HepG2 (cell line): Measurements from ENCODE around the gene AK9. TPM values are rescaled to one million over a fixed set of nuclear protein-coding genes. Genes with fewer than 3 reads are reported as not detected.

Experiments used
- MAFF ChIP-seq: IDR thresholded peaks from 2 replicates; pipeline ENCODE4 v1.6.1; 2011; ENCODE audit warnings: low read depth, low read length, improper control_type of control experiment
- SP5 ChIP-seq: IDR thresholded peaks from 2 replicates; pipeline ENCODE4 v1.6.1; 2016; ENCODE audit warnings: low read depth, borderline replicate concordance
- ZBTB44 ChIP-seq: sonication (generic); formaldehyde crosslinking; IDR thresholded peaks from 2 replicates; pipeline ENCODE4 v1.4.0; 2020; ENCODE audit warnings: missing genetic modification reagents
- ZNF646 ChIP-seq: sonication (generic); formaldehyde crosslinking; IDR thresholded peaks from 2 replicates; pipeline ENCODE4 v1.9.0; 2021; ENCODE audit warnings: mild to moderate bottlenecking, missing genetic modification reagents
- polyA plus RNA-seq, 8 experiments: library from polyadenylated mRNA; depleted of rRNA in 3 of 8; stranded (reverse) in 7 of 8; unstranded in 1 of 8; fragments of >200 nt; fragmentation: Illumina TruSeq in 4 of 8; extraction: Trizol in 4 of 8; gene quantifications; 2 replicates each; pipeline versions ENCODE4 v1.2.1 to v1.2.3, GENCODE V29; 2011 to 2016; ENCODE audit warnings: low read depth in 4 of 8, missing spikeins in 1 of 8, mixed read lengths in 1 of 8; ENCODE audit not compliant: insufficient read depth in 1 of 8
- total RNA-seq, 5 experiments: library from RNA; depleted of rRNA; stranded (reverse); fragments of >200 nt; fragmentation: Illumina TruSeq; extraction: Trizol; gene quantifications; 2 replicates each; pipeline ENCODE4 v1.2.3, GENCODE V29; 2016; ENCODE audit warnings: low read depth in 1 of 5

AK9 gene
- total and polyA plus RNA-seq, 2 of the 13 experiments (the other 11 are each of a cell fraction or from before 2014, with no cell fraction given), result 3.2 to 4.8 TPM

- TF ChIP-seq ZBTB44 (CRISPR knock-in tag), result no peak
- TF ChIP-seq ZNF646 (CRISPR knock-in tag), result no peak
- TF ChIP-seq SP5, result no peak
- TF ChIP-seq MAFF, result no peak
- TF ChIP-seq, all 625 proteins: peak for 0
Observed at GRCh38 chr6:109480993-109481480, 210.0 kb downstream of the AK9 start (continued).
